Ramos (cell line): ENCODE results near the gene ZSCAN20.

ENCODE experiments used
- in situ Hi-C: fragments of 300-500 bp; cut with MboI; formaldehyde crosslinking; loops from one replicate; pipeline ENCODE4 v1.14.3; 2022; ENCODE audit warnings: low sequenced_read_pairs; ENCODE audit not compliant: unreplicated experiment

ZSCAN20 gene

GRCh38 chr1:33443080-33443704 lies 29.3 kb upstream of the ZSCAN20 start:
- in situ Hi-C loops = no loop called here

GRCh38 chr1:33443705-33444180 lies 28.7 kb upstream of the ZSCAN20 start:
- in situ Hi-C loops = no loop called here

- in situ Hi-C loops = no loop called here
Measured at GRCh38 chr1:33445108-33445507, 27.3 kb upstream of the ZSCAN20 start.

GRCh38 chr1:33446590-33446989 lies 25.9 kb upstream of the ZSCAN20 start:
- in situ Hi-C loops = no loop called here

- in situ Hi-C loops = no loop called here
Measured at GRCh38 chr1:33454646-33455282, 17.7 kb upstream of the ZSCAN20 start.

- in situ Hi-C loops = no loop called here
Measured at GRCh38 chr1:33455539-33456501, 16.6 kb upstream of the ZSCAN20 start.

- in situ Hi-C loops = no loop called here
Measured at GRCh38 chr1:33456502-33456886, 16.0 kb upstream of the ZSCAN20 start.

GRCh38 chr1:33459691-33460090 lies 12.8 kb upstream of the ZSCAN20 start:
- in situ Hi-C loops = no loop called here

GRCh38 chr1:33460144-33460543 lies 12.3 kb upstream of the ZSCAN20 start:
- in situ Hi-C loops = no loop called here

- in situ Hi-C loops = no loop called here
Measured at GRCh38 chr1:33460947-33461629, 11.4 kb upstream of the ZSCAN20 start.

GRCh38 chr1:33462405-33463164 lies 9.9 kb upstream of the ZSCAN20 start:
- in situ Hi-C loops = no loop called here

- in situ Hi-C loops = no loop called here
Measured at GRCh38 chr1:33464552-33464951, 7.9 kb upstream of the ZSCAN20 start.

- in situ Hi-C loops = loop anchor here (5.0 kb wide), 1 partner anchor 168 kb away; no protein-coding TSS in a partner anchor
Measured at GRCh38 chr1:33465316-33465715, 7.1 kb upstream of the ZSCAN20 start.

- in situ Hi-C loops = loop anchor here (5.0 kb wide), 1 partner anchor 169 kb away; no protein-coding TSS in a partner anchor
Measured at GRCh38 chr1:33466159-33466558, 6.3 kb upstream of the ZSCAN20 start.

- in situ Hi-C loops = loop anchor here (5.0 kb wide), 1 partner anchor 171 kb away; no protein-coding TSS in a partner anchor
Measured at GRCh38 chr1:33468011-33468410, 4.4 kb upstream of the ZSCAN20 start.

GRCh38 chr1:33468531-33468930 lies 3.9 kb upstream of the ZSCAN20 start:
- in situ Hi-C loops = loop anchor here (5.0 kb wide), 1 partner anchor 171 kb away; no protein-coding TSS in a partner anchor

GRCh38 chr1:33468967-33469366 lies 3.5 kb upstream of the ZSCAN20 start:
- in situ Hi-C loops = loop anchor here (5.0 kb wide), 1 partner anchor 172 kb away; no protein-coding TSS in a partner anchor

- in situ Hi-C loops = loop anchor here (5.0 kb wide), 1 partner anchor 172 kb away; no protein-coding TSS in a partner anchor
Measured at GRCh38 chr1:33469691-33470090, 2.8 kb upstream of the ZSCAN20 start.

GRCh38 chr1:33470495-33471012 lies 1.9 kb upstream of the ZSCAN20 start:
- in situ Hi-C loops = no loop called here
